Measurements from ENCODE around the gene IQCE. TPM values are rescaled to one million over a fixed set of nuclear protein-coding genes. Genes with fewer than 3 reads are reported as not detected.

IQCE gene
- total RNA-seq, 6 experiments from 2014 or later: 3.7 to 7.0 (median 4.0) TPM

DNA sequence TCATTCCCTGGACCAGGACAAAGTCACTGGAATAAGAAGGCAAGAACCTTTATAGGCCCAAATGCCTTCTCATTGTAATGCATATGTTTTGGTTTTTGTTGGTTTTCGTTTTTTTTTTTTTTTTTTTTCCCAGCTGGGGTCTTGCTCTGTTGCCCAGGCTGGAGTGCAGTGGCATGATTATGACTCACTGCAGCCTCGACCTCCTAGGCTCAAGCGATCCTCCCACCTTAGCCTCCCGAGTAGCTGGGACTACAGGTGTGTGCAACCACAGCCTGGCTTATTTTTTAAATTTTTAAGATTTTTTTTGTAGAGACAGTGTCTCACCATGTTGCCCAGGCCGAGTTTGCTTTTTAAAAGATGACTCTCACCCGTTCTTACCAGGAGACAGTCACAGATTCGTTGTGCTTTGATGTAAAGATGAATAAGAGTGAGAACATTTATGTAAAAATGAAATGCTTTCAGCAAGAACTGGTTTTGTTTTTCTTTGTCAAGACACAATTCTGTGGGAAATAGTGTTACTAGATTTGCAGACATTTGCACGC, 7.6 kb downstream of the IQCE start:
- no peak for ATAC-seq
- peak in 1 of 3 donors; percentile 1 for DNase-seq
- Histone ChIP-seq H3K4me3 (no peak overlapping the region), H3K27me3 (no peaks in the 10 kb centered on the region), H3K4me1 (peaks cover 0 to 8% (median 2%) of the 10 kb centered on the region in 4 donors), H3K36me3 (no peaks in the 10 kb centered on the region), H3K9me3 (no peaks in the 10 kb centered on the region), H3K27ac (no peak overlapping the region)
- intact Hi-C loops (cut with DNase I): loop anchor here in 1 of 2 donors (10.0 kb wide), 1 partner anchor 118 kb away; the partner anchor contains the start of gene AMZ1
- 74% methylated on average over 8 of the region's 8 CpGs for WGBS (ENCODE audit: insufficient coverage, low coverage, low lambda C conversion rate, missing lambda C conversion rate)
- TF ChIP-seq POLR2A (IDR thresholded peaks at IDR 0.05): no peak
- TF ChIP-seq, protein P1, sequence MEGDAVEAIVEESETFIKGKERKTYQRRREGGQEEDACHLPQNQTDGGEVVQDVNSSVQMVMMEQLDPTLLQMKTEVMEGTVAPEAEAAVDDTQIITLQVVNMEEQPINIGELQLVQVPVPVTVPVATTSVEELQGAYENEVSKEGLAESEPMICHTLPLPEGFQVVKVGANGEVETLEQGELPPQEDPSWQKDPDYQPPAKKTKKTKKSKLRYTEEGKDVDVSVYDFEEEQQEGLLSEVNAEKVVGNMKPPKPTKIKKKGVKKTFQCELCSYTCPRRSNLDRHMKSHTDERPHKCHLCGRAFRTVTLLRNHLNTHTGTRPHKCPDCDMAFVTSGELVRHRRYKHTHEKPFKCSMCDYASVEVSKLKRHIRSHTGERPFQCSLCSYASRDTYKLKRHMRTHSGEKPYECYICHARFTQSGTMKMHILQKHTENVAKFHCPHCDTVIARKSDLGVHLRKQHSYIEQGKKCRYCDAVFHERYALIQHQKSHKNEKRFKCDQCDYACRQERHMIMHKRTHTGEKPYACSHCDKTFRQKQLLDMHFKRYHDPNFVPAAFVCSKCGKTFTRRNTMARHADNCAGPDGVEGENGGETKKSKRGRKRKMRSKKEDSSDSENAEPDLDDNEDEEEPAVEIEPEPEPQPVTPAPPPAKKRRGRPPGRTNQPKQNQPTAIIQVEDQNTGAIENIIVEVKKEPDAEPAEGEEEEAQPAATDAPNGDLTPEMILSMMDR (IDR thresholded peaks at IDR 0.05): no peak

DNA sequence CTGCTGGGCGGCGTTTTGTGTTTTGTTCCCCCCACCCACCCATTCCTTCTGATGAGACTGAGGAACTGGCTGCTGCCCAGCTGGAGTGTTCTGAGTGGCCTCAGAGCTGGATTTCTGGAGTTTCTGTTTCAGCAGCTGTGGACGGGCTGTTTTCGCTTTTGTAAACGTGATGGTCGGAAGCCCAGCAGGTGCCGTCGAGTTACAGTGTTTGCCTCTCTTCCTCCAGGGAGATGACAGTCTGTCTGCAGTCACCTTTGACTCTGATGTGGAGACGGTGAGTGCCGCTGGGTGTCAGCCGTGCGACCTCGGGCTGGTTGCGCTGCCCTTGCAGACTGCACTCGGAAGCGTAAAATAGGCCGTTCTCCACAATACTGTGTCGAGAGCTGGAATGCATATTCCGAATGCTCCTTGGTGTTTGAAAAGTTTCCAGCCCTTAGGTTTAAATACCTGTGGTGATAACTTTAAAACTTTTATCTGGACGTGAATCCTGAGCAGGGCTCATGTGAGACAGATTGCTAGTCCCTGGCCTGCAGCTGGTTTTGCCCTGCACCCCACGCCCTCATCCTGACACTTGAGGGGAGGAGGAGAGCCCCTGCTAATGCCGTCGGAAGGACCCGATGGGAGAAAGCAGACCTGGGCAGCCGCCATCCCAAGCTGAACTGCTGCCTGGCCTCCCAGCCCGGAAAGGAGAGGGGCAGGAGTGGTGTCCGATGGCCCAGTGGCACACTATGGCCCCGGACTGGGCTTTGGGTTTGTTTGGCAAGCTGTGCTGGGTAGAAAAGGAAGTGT, 8.3 kb downstream of the IQCE start:
- H3K4me3 ChIP-seq: no peak overlapping the region
- intact Hi-C loops (cut with DNase I): loop anchor here in 1 of 2 donors (10.0 kb wide), 1 partner anchor 118 kb away; the partner anchor contains the start of gene AMZ1
- TF ChIP-seq, protein P1 (IDR thresholded peaks at IDR 0.05): peak in 3 of 4 donors; percentile 36 to 47 (median 44)
- no peak for TF ChIP-seq POLR2A (IDR thresholded peaks at IDR 0.05)
- ATAC-seq (peak; percentile 89 to 95 (median 92)), DNase-seq (peak in 2 of 3 donors; percentile 66 to 72)
- no peak overlapping the region for H3K27ac ChIP-seq
- no peaks in the 10 kb centered on the region for H3K27me3 ChIP-seq
- WGBS (ENCODE audit: insufficient coverage, low coverage, low lambda C conversion rate, missing lambda C conversion rate): 40% methylated on average over 22 of the region's 28 CpGs
- no peaks in the 10 kb centered on the region for H3K9me3 ChIP-seq
- peaks cover 0 to 8% (median 2%) of the 10 kb centered on the region in 4 donors for H3K4me1 ChIP-seq
- H3K36me3 ChIP-seq: no peaks in the 10 kb centered on the region

DNA sequence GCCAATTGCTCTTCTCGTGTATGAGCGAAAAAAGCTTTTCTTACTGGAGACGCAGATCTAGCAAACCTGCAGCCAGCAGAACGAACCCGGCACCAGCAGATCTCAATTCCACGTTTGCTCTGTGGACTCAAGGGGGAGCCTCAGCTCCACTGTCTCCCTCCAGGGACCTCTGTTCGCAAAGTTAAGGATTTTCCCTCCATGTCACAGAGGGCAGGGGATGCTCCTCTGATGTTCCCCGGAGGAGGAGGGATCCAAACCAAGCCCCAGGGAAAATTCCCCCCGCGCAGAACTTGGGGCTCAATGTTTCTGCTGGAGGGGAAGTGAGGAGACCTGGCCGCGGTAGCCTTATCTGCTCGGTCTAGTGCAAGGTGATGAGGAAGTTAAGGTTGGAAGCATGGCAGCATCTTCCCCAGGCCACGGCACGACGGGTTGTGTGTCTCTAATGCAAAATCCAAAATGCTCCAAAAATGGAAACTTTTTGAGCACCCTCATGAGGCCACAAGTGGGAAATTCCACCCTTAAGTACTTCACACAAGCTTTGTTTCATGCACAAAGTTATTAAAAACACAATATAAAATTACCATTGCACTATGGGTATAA, 9.0 kb downstream of the IQCE start:
- H3K9me3 ChIP-seq: no peaks in the 10 kb centered on the region
- ATAC-seq (peak; percentile 58 to 72 (median 68)), DNase-seq (no peak)
- H3K36me3 ChIP-seq: no peaks in the 10 kb centered on the region
- WGBS (ENCODE audit: insufficient coverage, low coverage, low lambda C conversion rate, missing lambda C conversion rate): 44% methylated on average over 10 of the region's 16 CpGs
- no peak overlapping the region for H3K4me3 ChIP-seq
- peaks cover 0 to 8% (median 2%) of the 10 kb centered on the region in 4 donors for H3K4me1 ChIP-seq
- TF ChIP-seq, protein P1 (IDR thresholded peaks at IDR 0.05): peak; percentile 38 to 45 (median 42)
- TF ChIP-seq POLR2A (IDR thresholded peaks at IDR 0.05): no peak
- no peaks in the 10 kb centered on the region for H3K27me3 ChIP-seq
- intact Hi-C loops (cut with DNase I): loop anchor here in 1 of 2 donors (10.0 kb wide), 1 partner anchor 117 kb away; the partner anchor contains the start of gene AMZ1
- H3K27ac ChIP-seq: no peak overlapping the region

DNA sequence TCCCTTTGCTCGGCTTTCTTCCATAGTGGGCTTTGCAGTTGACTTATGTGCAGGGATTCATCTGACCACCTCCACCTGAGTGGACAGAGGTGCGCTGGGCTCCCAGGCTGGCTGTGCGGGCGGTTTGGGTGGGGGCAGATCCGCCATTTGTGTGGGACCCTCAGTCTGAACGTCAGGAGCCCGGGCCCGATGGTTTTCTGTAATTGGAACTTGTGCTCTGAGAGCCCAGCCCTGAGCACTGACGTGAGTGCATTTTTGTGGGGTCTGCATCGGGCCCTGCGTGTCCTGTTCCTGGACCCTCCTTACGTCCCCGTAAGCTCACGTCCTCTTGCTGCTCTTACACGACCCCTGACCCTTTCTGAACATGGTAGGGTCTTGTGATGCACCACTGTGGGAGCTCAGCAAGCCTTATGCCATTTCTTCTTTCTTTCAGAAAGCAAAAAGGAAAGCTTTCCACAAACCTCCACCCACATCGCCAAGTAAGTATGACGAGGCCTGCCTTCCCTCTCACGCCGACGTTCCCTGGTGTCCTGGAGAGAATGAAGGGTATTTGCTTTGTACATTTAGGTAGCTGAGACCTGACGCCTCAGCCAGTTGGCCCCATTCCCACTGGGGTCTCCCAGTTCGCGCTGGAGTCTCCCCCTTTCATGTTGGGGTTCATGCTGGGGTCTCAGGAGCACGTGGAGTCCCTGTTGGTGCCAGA, 9.9 kb downstream of the IQCE start:
- peaks cover 0 to 8% (median 2%) of the 10 kb centered on the region in 4 donors for H3K4me1 ChIP-seq
- TF ChIP-seq, protein P1 (IDR thresholded peaks at IDR 0.05): no peak
- no peak for TF ChIP-seq POLR2A (IDR thresholded peaks at IDR 0.05)
- 90% methylated on average over 13 of the region's 24 CpGs for WGBS (ENCODE audit: insufficient coverage, low coverage, low lambda C conversion rate, missing lambda C conversion rate)
- intact Hi-C loops (cut with DNase I): loop anchor here in 1 of 2 donors (10.0 kb wide), 1 partner anchor 116 kb away; the partner anchor contains the start of gene AMZ1
- ATAC-seq (no peak), DNase-seq (no peak)
- H3K9me3 ChIP-seq: no peaks in the 10 kb centered on the region
- H3K27me3 ChIP-seq: no peaks in the 10 kb centered on the region
- no peak overlapping the region for H3K4me3 ChIP-seq
- H3K27ac ChIP-seq: no peak overlapping the region
- H3K36me3 ChIP-seq: no peaks in the 10 kb centered on the region
